ENCODE data around the gene CRYBG2.
A peak's percentile ranks its signal among the peaks of the same experiment; 100 is the strongest.
"Not testable (repeated sequence)": the region's sequence is repeated elsewhere in the genome, so short reads cannot be mapped to it uniquely, and the experiment has no call there.

Gene CRYBG2

DNA sequence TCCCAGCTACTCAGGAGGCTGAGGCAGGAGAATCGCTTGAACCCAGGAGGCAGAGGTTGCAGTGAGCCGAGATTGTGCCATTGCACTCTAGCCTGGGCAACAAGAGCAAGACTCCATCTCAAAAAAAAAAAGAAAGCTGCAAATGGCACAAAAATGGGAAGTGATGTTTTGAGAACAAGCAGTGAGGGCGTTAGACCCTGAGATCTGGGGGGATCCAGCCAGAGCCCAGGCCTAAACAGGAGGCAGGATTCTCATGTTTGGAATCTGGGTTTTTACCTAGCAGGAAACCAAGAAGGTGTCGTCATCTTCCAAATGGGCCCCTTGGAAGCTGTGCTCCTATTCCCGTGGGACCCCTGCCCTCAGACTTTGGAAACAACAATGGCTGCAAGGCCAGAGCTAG, 61.2 kb downstream of the CRYBG2 start:
- DNase-seq, result not testable (repeated sequence)

GRCh38 chr1:26291939-26292338, 62.0 kb downstream of the CRYBG2 start:
- no peak for DNase-seq

- DNase-seq, result no peak
Measured at GRCh38 chr1:26291433-26291832, 62.5 kb downstream of the CRYBG2 start.

DNA sequence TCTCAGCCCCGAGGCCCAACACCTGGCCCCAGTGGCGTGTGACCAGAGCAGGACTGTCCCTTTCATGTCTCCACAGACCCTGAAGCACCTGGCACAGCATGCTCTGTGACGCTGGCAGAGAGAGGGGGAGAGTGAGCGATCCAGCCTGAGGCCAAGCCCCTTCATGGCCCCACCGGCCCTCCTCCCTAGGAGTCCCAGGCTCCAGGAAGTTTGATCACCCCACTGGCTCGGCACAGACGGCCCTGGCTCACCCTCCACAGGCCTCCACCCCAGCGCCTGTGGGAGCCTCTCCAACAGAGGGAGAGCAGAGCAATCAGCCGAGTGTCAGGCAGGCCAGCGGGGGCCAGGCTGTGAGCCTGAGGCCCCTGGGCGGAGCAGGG, 63.1 kb downstream of the CRYBG2 start:
- no peak for DNase-seq

DNA sequence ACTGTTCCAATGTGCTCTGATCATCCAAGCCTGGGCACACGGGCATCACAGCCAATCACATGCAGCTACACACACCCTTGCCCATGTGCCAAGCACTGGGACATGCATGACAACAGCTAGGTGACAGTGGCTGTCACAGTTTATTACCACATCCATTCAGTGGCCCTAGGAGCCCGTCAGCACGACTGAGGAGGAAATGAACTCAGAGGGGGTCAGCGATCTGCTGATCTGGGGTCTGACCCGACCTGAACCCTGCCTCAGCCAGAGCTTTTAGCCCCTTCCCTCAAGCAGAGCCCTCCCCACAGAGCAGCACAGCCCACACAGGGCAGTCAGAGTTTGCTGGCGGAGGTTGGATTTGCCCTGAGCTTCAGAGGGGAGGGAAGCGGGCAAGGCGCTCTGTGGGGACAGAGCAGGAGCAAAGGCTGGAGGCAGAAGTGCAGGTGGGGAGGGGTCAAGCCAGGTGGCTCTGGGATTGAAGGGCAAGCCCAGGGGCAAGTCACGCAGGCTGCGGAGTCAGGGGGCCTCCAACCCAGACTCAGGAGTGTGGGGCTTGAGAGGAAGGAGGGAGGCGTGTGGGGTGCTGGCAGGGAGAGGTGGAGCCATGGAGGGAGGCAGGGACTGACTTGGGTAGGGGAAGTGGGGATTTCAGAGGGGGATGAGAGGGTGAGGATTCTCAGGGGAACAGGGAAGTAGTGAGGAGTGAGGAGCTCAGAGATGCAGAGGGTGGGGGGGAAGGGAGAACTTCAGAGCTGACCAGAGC, 63.6 kb downstream of the CRYBG2 start:
- no peak for DNase-seq

GRCh38 chr1:26289158-26290059, 64.5 kb downstream of the CRYBG2 start:
- DNase-seq, result peak; percentile 70

- no peak for DNase-seq
Measured at GRCh38 chr1:26288311-26288941, 65.5 kb downstream of the CRYBG2 start.

DNA sequence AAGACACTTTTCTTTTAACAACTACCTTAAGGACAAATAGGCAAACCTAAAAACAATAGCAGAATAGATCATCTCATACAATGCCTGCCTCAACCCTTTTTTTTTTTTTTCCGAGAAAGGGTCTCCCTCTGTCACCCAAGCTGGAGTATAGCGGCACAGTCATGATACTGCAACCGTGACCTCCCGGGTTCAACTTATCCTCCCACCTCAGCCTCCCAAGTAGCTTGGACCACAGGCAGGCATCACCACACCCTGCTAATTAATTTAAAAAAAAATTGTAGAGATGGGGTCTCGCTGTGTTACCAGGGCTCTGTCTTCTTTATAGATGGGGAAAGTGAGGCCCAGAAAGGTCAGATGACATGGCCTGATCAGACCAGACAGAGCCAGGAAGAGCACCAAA, 66.1 kb downstream of the CRYBG2 start:
- DNase-seq, result no peak

DNA sequence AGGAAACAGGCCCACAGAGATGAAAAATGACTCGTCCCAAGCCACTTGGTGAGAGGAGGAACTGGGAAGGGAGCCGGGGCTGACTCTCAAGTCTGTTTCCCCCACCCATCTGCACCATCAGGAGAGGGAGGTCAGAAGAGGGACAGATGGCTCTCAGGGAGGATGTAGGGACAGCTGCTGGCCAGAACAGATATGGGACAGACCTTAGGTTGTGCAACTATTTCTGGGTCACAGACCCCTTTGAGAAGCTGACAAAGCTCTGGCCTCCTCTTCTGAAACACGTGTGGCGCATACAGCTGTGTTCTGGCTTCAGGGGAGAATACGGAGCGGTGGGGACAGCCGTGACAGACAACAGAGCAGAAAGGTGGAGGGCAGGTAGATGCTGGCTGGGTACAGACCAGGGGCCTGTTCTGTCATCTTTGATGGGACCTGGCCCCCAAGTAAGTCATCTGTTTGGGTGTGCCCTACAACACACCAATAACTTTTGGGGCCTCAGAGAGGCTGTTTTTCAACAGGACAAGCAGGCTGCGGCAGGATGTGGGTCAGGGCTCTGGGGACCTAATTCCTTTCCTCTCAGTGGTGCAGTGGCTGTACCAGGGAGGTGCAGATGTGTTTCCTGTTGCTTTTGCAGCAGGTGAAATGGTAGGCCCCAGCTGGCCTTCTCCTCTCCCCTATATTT, 66.8 kb downstream of the CRYBG2 start:
- DNase-seq, result no peak

- no peak for DNase-seq
Measured at GRCh38 chr1:26286064-26286416, 67.9 kb downstream of the CRYBG2 start.

- DNase-seq, result no peak
Measured at GRCh38 chr1:26285366-26286063, 68.4 kb downstream of the CRYBG2 start.

DNA sequence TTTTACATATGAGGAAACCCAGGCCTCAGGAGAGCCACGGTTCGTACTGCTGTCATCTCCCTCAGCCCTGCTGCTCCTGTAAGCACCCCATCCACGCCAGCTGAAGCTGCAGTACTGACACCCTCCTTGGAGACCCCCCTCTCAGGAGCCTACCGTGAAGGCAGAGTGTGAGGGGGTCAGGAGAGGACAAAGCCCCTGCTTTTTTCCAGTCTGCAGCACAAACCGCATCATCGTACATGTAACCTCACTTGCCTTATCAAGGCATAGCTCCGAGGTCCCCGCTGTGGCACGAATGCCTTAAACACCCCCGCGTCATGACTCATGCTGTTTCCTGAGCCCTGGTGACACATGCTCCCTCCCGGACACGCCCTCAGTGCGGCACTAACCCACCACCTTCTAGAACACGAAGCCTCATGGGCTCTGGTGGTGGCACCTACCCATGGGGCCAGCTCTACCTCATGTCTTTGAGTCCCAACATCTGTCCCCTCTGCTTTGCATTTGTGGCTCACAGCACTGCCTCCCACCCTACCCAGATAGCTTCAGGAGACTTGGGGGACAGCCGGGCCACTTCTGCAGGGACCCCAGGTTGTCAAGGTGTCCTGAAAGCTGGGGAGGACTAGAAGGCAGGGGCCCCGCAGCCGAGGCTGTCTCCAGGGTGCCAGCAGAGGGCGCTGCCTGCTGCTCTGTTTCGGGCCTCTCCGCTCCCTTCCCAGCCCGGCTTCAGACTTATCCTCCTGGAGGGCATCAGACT, 69.2 kb downstream of the CRYBG2 start:
- DNase-seq, result no peak

GRCh38 chr1:26283871-26284596, 69.9 kb downstream of the CRYBG2 start:
- DNase-seq, result no peak

DNA sequence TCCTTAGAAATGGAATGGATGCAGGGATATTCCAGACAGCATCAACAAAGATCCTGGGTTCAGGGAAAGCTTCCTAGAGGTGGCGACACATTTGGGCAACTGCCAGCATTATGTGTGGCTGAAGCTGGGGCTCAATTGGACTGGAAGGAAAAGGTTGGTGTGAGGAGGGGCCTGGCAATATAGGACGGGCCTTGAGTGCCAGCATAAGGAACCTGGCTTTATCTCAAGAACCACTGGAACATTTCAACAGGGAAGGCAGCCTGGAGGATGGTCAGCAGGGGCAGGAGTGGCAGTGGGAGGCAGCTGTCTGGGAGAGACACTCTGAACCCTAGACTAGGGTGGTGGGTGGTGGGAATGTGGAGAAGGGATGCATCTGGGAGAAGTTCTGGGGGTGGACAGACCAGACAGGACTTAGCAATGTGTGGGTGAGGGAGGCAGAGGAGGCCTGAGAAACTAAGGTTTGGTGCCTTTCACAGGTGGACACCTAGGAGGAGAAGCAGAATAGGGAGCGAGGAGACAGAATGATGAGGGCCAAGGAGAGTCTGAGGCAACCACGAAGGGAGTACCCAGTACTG, 70.6 kb downstream of the CRYBG2 start:
- no peak for DNase-seq

- DNase-seq, result no peak
Measured at GRCh38 chr1:26282401-26282918, 71.5 kb downstream of the CRYBG2 start.

- DNase-seq, result no peak
Measured at GRCh38 chr1:26281971-26282370, 72.0 kb downstream of the CRYBG2 start.

- DNase-seq, result no peak
Measured at GRCh38 chr1:26281091-26281958, 72.6 kb downstream of the CRYBG2 start.

DNA sequence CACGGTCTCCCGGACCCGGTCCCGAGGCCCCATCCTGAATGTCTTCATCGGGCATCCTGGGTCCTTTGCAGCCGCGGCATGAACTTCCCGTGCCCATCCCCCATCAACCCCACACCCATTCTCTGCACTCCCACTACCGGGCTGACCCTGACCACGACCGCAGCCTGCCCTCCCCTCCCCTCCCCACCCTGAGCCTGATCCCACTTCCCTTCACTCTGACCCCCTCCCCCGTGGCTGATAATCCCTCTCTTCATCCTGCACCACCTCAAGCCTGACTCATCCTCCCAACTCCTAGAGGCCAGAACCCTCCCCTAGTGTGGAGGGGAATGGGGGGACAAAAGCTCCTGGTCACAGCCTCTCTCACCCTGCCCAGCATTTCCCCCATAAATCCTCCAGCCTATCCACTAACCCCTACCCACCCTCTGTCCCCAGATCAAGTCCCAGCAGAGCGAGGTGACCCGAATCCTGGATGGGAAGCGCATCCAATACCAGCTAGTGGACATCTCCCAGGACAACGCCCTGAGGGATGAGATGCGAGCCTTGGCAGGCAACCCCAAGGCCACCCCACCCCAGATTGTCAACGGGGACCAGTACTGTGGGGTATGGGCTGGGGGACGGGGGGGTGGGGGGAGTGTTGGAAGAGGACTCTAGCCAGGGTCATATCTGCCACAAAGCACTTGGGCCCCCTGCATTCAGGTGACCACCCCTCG, 73.4 kb downstream of the CRYBG2 start:
- no peak for DNase-seq

Data from femur (tissue), 1 donor.